T-cell (primary cell): Measurements from ENCODE around the gene SLC23A3. TPM values are rescaled to one million over a fixed set of nuclear protein-coding genes. Genes with fewer than 3 reads are reported as not detected.

Source experiments
- ATAC-seq, 4 experiments: fragments of 200-7000 bp in 3 of 4; fragments of 150-1000 bp in 1 of 4; cut with Tn5 transposase; replicated peaks in 1 of 4; 1 replicate in 3 of 4; 2 replicates in 1 of 4; pipeline ENCODE4 v1.10.0; 2021; ENCODE audit warnings: moderate library complexity in 3 of 4, mild to moderate bottlenecking in 2 of 4, moderate number of reproducible peaks in 1 of 4
- CTCF ChIA-PET, 2 donors: fragments of 300-600 bp; sonication (Branson Sonifier 250); formaldehyde crosslinking; loops; one replicate each; lab custom pipeline; 2022; ENCODE audit warnings: antibody characterized with exemption in 2 of 2; lab: Charles Lee
- POLR2A ChIA-PET, 2 donors: fragments of 300-600 bp; sonication (Branson Sonifier 250); formaldehyde crosslinking; loops; one replicate each; lab custom pipeline; 2022; ENCODE audit warnings: antibody characterized with exemption in 2 of 2; lab: Charles Lee
- DNase-seq, 35 experiments: peaks; one replicate each; pipeline versions ENCODE4 v3.0.0 to v3.0.0-alpha.2; 2013 to 2023
- H3K27ac ChIP-seq: one replicate; pipeline ENCODE4 v1.5.1; 2013; ENCODE audit warnings: low read length
- H3K27me3 ChIP-seq, 2 experiments: replicated peaks in 1 of 2; 1 replicate in 1 of 2; 2 replicates in 1 of 2; pipeline versions ENCODE4 v1.6.1 to v1.7.0; 2013; ENCODE audit warnings: low read length in 1 of 2, mixed read lengths in 1 of 2; ENCODE audit not compliant: control insufficient read depth in 2 of 2, insufficient read depth in 2 of 2; ENCODE audit errors: extremely low read depth in 1 of 2
- H3K36me3 ChIP-seq, 2 donors: 1 replicate in 1 of 2; 2 replicates in 1 of 2; pipeline versions ENCODE4 v1.6.1 to v1.7.0; 2013; ENCODE audit warnings: low read length in 1 of 2; ENCODE audit not compliant: control insufficient read depth in 2 of 2, insufficient read depth in 1 of 2; ENCODE audit errors: extremely low read depth in 1 of 2
- H3K4me1 ChIP-seq, 2 experiments: 1 replicate in 1 of 2; 2 replicates in 1 of 2; pipeline versions ENCODE4 v1.6.1 to v1.7.0; 2013; ENCODE audit warnings: low read length in 2 of 2, mixed read lengths in 1 of 2; ENCODE audit not compliant: insufficient read depth in 2 of 2, control insufficient read depth in 1 of 2; ENCODE audit errors: extremely low read depth in 1 of 2
- H3K4me3 ChIP-seq, 2 donors: 1 replicate in 1 of 2; 2 replicates in 1 of 2; pipeline versions ENCODE4 v1.5.1 to v1.7.0; 2013; ENCODE audit warnings: mild to moderate bottlenecking in 2 of 2, low read length in 1 of 2, moderate library complexity in 1 of 2; ENCODE audit not compliant: control insufficient read depth in 1 of 2; ENCODE audit errors: extremely low read depth in 1 of 2
- H3K9me3 ChIP-seq: 2 replicates; pipeline ENCODE4 v1.7.0; 2013
- H3K27ac Mint-ChIP-seq, 2 donors: one replicate each; pipeline ENCODE4 v1.8.0; 2020 to 2021; ENCODE audit warnings: mild to moderate bottlenecking in 2 of 2, mixed read lengths in 2 of 2
- H3K27me3 Mint-ChIP-seq, 2 donors: one replicate each; pipeline ENCODE4 v1.8.0; 2021 to 2022; ENCODE audit warnings: mixed read lengths in 2 of 2
- H3K36me3 Mint-ChIP-seq: one replicate; pipeline ENCODE4 v1.8.0; 2021; ENCODE audit warnings: mixed read lengths
- H3K4me1 Mint-ChIP-seq, 3 donors: one replicate each; pipeline ENCODE4 v1.8.0; 2020 to 2022; ENCODE audit warnings: mixed read lengths in 3 of 3, mild to moderate bottlenecking in 1 of 3
- H3K4me3 Mint-ChIP-seq, 3 donors: one replicate each; pipeline ENCODE4 v1.8.0; 2020 to 2022; ENCODE audit warnings: mild to moderate bottlenecking in 3 of 3, mixed read lengths in 3 of 3, moderate library complexity in 3 of 3
- H3K9me3 Mint-ChIP-seq, 3 donors: one replicate each; pipeline ENCODE4 v1.8.0; 2020 to 2022; ENCODE audit warnings: mixed read lengths in 3 of 3
- WGBS: methylation state at CpG from one replicate; pipeline ENCODE4 v1.1.5; 2013; ENCODE audit warnings: missing lambda C conversion rate; ENCODE audit not compliant: insufficient coverage; 5-methylcytosine and 5-hydroxymethylcytosine counted together
- total RNA-seq, 35 experiments: library from RNA in 6 of 35; stranded (reverse) in 6 of 35; fragments of 120-200 nt in 1 of 35; gene quantifications; one replicate each; pipeline versions ENCODE4 v1.2.1 to v1.2.4 and lab custom pipeline; 2013 to 2026

Gene SLC23A3
- total RNA-seq, 5 donors from 2014 or later (not counting 1 experiment from before 2014, with no cell fraction given), result 0.54 to 8.7 (median 5.1) TPM

GRCh38 chr2:219161097-219161496 lies 8.7 kb downstream of the SLC23A3 start:
- peak overlapping the region; percentile 68 for H3K27ac ChIP-seq
- H3K27me3 ChIP-seq, result no peaks in the 10 kb centered on the region
- CTCF ChIA-PET, result no interaction called here
- peaks cover 0 to 19% of the 10 kb centered on the region in 2 donors for H3K36me3 ChIP-seq
- WGBS, result 87% methylated on average over 4 of the region's 4 CpGs
- Mint-ChIP-seq H3K36me3 (peaks cover 19% of the 10 kb centered on the region), H3K4me1 (peaks cover 16 to 31% (median 22%) of the 10 kb centered on the region in 3 donors), H3K27ac (peak overlapping the region; percentile 95 to 97), H3K4me3 (peak overlapping the region; percentile 86 to 94 (median 88)), H3K27me3 (no peaks in the 10 kb centered on the region), H3K9me3 (no peaks in the 10 kb centered on the region)
- peaks cover 4 to 14% of the 10 kb centered on the region in 2 experiments for H3K4me1 ChIP-seq
- DNase-seq (no peak), ATAC-seq (no peak)
- POLR2A ChIA-PET, result no interaction called here
- peak overlapping the region; percentile 65 to 85 for H3K4me3 ChIP-seq
- no peaks in the 10 kb centered on the region for H3K9me3 ChIP-seq

- peak; percentile 74 to 95 (median 86) for DNase-seq
- H3K36me3 Mint-ChIP-seq, result peaks cover 19% of the 10 kb centered on the region
- POLR2A ChIA-PET, result interaction anchor here in 1 of 2 donors (0.6 to 0.8 kb wide), 2 partner anchors 50 to 68 kb away, joined by 3 read pairs; no protein-coding TSS in a partner anchor
- H3K9me3 ChIP-seq, result no peaks in the 10 kb centered on the region
- H3K27me3 Mint-ChIP-seq, result no peaks in the 10 kb centered on the region
- peak within 1 kb of the TSS; percentile 65 to 85 for H3K4me3 ChIP-seq
- H3K4me1 ChIP-seq, result peaks cover 4 to 14% of the 10 kb centered on the region in 2 experiments
- peak; percentile 85 to 93 (median 86) for ATAC-seq
- H3K27ac Mint-ChIP-seq, result peak within 1 kb of the TSS; percentile 95 to 97
- peaks cover 16 to 31% (median 22%) of the 10 kb centered on the region in 3 donors for H3K4me1 Mint-ChIP-seq
- peaks cover 0 to 19% of the 10 kb centered on the region in 2 donors for H3K36me3 ChIP-seq
- peak within 1 kb of the TSS; percentile 86 to 94 (median 88) for H3K4me3 Mint-ChIP-seq
- H3K27me3 ChIP-seq, result no peaks in the 10 kb centered on the region
- CTCF ChIA-PET, result interaction anchor here (0.6 to 3.0 kb wide), 15 partner anchors 10 to 385 kb away, joined by 3 to 39 read pairs (median 7); partner anchors contain the start of genes CNPPD1 (in 2 of the 2), DNAJB2 (in 1 of the 2), GLB1L (in 1 of the 2) and SLC23A3 (in 1 of the 2)
- under 1% methylated on average over 58 of the region's 70 CpGs for WGBS
- no peaks in the 10 kb centered on the region for H3K9me3 Mint-ChIP-seq
- H3K27ac ChIP-seq, result peak within 1 kb of the TSS; percentile 68
Measured at GRCh38 chr2:219160186-219161017, 9.4 kb downstream of the SLC23A3 start, which contains the start of gene NHEJ1. Gene NHEJ1 (minus strand): TSS chr2:219160815. CDS start chr2:219158362, 2,453 bp downstream.

GRCh38 chr2:219159771-219160185 lies 10.1 kb downstream of the SLC23A3 start:
- Mint-ChIP-seq H3K36me3 (peaks cover 19% of the 10 kb centered on the region), H3K4me3 (peak overlapping the region; percentile 86 to 94 (median 88)), H3K27me3 (no peaks in the 10 kb centered on the region), H3K4me1 (peaks cover 16 to 31% (median 22%) of the 10 kb centered on the region in 3 donors), H3K27ac (peak overlapping the region; percentile 95 to 97), H3K9me3 (no peaks in the 10 kb centered on the region)
- DNase-seq (no peak), ATAC-seq (no peak)
- H3K4me3 ChIP-seq, result peak overlapping the region; percentile 65 to 85
- ChIA-PET CTCF (interaction anchor here (0.7 to 3.0 kb wide), 18 partner anchors 10 to 304 kb away, joined by 3 to 39 read pairs (median 6); partner anchors contain the start of genes CNPPD1 (in 2 of the 2), ANKZF1 (in 1 of the 2), ATG9A (in 1 of the 2) and DNAJB2 (in 1 of the 2)), POLR2A (interaction anchor here (0.6 to 0.8 kb wide), 3 partner anchors 48 to 69 kb away, joined by 3 read pairs; no protein-coding TSS in a partner anchor)
- 33% methylated on average over 10 of the region's 18 CpGs for WGBS
- peaks cover 0 to 19% of the 10 kb centered on the region in 2 donors for H3K36me3 ChIP-seq
- H3K4me1 ChIP-seq, result peaks cover 4 to 14% of the 10 kb centered on the region in 2 experiments
- peak overlapping the region; percentile 68 for H3K27ac ChIP-seq
- no peaks in the 10 kb centered on the region for H3K9me3 ChIP-seq
- no peaks in the 10 kb centered on the region for H3K27me3 ChIP-seq

GRCh38 chr2:219158586-219158985 lies 11.2 kb downstream of the SLC23A3 start:
- DNase-seq (no peak), ATAC-seq (no peak)
- Mint-ChIP-seq H3K27me3 (no peaks in the 10 kb centered on the region), H3K4me3 (no peak overlapping the region), H3K9me3 (no peaks in the 10 kb centered on the region), H3K4me1 (peaks cover 16 to 31% (median 22%) of the 10 kb centered on the region in 3 donors), H3K36me3 (peaks cover 24% of the 10 kb centered on the region), H3K27ac (no peak overlapping the region)
- ChIA-PET CTCF (interaction anchor here (0.5 to 3.0 kb wide), 21 partner anchors 17 to 295 kb away, joined by 3 to 39 read pairs (median 4); partner anchors contain the start of genes CNPPD1 (in 2 of the 2), ABCB6 (in 1 of the 2), ANKZF1 (in 1 of the 2) and ATG9A (in 1 of the 2)), POLR2A (interaction anchor here in 1 of 2 donors (0.6 kb wide), 1 partner anchor 46 kb away, joined by 5 read pairs; no protein-coding TSS in a partner anchor)
- WGBS, result no CpG with 5 or more reads among the region's 3 CpGs
- Histone ChIP-seq H3K27ac (no peak overlapping the region), H3K9me3 (no peaks in the 10 kb centered on the region), H3K4me3 (no peak overlapping the region), H3K4me1 (peaks cover 4 to 14% of the 10 kb centered on the region in 2 experiments), H3K27me3 (no peaks in the 10 kb centered on the region), H3K36me3 (peaks cover 0 to 25% of the 10 kb centered on the region in 2 donors)

- DNase-seq (no peak), ATAC-seq (no peak)
- CTCF ChIA-PET, result interaction anchor here (0.6 to 3.0 kb wide), 7 partner anchors 53 to 137 kb away, joined by 3 to 39 read pairs (median 3); no protein-coding TSS in a partner anchor
- Histone ChIP-seq H3K9me3 (no peaks in the 10 kb centered on the region), H3K4me3 (no peak overlapping the region), H3K27ac (no peak overlapping the region), H3K27me3 (no peaks in the 10 kb centered on the region), H3K4me1 (peaks cover 4 to 14% of the 10 kb centered on the region in 2 experiments), H3K36me3 (peaks cover 0 to 26% of the 10 kb centered on the region in 2 donors)
- peaks cover 30% of the 10 kb centered on the region for H3K36me3 Mint-ChIP-seq
- H3K27me3 Mint-ChIP-seq, result no peaks in the 10 kb centered on the region
- POLR2A ChIA-PET, result no interaction called here
- H3K4me3 Mint-ChIP-seq, result no peak overlapping the region
- no peak overlapping the region for H3K27ac Mint-ChIP-seq
- WGBS, result 90% methylated on average over 3 of the region's 4 CpGs
- peaks cover 16 to 31% (median 22%) of the 10 kb centered on the region in 3 donors for H3K4me1 Mint-ChIP-seq
- no peaks in the 10 kb centered on the region for H3K9me3 Mint-ChIP-seq
Measured at GRCh38 chr2:219158025-219158424, 11.8 kb downstream of the SLC23A3 start.
